SKM-1 (cell line): Measurements from ENCODE around the gene ARRDC2.

Experiments
- DNase-seq: peaks from one replicate; lab custom pipeline; 2025; ENCODE audit not compliant: unreplicated experiment; lab: John Stamatoyannopoulos, UW

ARRDC2 gene

DNA sequence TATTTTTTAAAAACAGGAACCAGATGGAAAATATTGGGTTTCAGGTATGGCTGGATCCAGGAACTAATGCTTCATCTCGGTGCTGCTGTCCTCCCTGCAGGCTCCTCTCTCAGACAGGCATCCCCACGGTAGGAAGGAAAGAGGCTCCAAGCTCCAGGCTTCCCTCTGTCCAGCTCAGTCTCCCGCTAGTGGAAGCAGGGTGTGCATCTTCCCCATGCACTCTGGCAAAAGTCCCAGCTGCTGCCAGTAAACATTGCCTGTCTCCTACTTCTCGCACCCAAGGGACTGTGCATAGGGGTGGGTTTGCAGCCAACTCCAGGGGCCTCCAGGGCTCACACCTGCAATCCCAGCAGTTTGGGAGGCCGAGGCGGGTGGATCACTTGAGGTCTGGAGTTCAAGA lies 49.6 kb downstream of the ARRDC2 start:
- DNase-seq: no peak

DNA sequence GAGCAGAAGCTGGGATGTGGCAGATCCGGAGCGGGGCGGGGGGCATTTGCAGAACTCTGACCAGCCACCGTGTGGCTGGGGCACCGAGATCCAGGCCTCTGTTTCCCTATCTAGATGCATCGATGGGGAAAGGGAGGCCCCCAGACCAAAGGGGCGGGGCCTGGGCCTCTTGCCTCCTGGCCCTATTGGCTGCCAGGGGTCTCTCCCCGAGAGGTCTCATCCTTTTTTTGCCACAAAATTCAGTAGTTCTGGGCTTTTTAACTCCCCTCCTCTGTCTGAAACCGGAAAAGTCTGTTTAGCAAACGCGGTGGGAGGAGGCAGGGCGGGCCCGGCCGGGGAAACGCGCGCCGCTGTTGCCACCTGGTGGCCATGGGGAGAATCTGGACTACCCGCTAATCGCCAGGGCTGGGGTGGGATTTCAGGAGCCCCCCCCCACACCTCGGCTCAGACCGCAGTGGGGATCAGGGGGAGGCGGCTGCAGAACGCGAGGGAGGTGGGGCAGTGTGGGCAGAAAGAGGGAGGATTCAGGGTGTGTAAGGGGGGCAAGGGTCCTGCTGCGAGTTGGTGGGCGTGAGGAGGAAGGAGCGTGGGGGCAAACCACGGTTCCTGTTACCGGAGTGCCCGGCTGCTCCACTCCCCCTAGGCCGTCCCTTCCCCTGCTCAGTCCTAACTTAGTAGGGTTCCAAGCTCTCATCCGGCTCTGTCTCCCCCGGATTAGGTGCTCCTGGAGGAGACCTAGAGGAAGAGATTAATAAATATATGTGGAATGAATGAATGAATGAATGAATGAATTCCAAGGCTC lies 50.4 kb downstream of the ARRDC2 start:
- peak; percentile 41 for DNase-seq

DNA sequence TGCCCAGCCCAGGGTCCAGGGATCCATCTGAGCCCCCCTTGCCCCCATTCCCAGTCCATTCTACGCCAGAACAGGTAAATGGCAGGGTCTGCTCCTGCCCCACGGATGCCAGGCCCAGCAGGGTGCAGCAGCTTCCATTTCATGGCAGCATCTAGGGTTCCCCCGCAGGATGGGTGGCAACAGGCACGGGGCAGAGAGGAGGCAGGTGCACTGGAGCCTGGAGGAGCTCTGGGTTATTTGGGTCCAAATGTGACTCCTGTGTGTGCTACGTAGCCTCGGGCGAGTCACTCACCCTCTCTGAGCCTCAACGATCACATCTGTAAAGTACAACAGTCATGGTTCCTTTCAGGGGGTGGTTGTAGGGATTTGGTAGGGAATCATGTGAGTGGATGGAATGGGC lies 51.3 kb downstream of the ARRDC2 start:
- DNase-seq: no peak

DNA sequence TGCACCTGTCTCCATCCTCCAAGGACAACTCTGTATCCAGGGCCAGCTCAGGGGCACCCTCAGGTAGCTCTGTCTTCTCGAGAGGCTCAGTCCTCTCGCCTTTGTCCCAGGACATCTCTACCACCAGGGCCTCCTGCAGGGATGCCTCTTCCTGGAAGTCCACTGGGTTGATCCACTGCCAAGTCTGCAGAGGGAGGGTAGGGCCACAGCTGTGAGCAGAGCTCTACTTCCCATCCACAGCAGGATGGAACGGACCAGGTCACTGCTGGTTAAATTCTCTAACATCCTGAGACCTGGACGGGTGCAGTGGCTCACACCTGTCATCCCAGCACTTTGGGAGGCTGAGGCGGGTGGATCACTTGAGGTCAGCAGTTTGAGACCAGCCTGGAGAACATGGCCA lies 51.9 kb downstream of the ARRDC2 start:
- no peak for DNase-seq

DNA sequence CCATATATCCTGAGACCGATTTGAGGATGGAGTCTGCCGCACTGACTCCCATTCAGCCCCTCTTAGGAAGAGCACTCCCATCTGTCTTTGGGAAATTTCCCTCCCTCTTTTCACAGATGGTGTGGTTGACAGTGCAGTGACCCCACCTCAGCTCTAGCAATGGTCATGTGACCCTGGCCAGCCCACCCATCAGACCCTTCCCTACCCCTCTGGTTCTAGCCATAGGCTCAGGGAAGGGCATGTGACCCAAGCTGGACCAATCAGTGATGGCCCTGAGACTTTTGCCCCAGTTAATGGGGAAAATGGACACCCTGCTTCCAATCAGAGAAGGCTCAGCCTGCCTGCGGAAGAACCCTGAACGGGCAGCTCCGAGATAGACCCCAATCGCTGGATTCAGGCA lies 52.5 kb downstream of the ARRDC2 start:
- DNase-seq: no peak

DNA sequence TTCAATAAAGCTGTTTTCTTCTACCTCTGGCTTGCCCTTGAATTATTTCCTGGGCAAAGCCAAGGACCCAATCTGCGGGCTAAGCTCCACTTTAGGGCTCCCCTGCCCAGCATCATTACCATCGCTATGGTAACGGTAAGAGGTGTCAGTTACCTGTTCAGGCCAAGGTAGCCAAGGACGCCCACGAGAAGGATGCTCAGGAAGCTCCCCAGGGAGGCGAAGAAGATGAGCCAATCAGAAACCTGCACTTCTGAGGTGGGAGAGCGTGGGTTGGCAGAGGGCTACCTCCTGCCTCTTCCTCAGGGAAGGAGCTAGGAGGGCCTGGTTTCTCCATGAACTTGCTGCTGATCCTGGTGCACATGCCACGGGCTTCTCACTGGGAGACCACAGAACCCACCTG lies 54.1 kb downstream of the ARRDC2 start:
- DNase-seq: no peak

DNA sequence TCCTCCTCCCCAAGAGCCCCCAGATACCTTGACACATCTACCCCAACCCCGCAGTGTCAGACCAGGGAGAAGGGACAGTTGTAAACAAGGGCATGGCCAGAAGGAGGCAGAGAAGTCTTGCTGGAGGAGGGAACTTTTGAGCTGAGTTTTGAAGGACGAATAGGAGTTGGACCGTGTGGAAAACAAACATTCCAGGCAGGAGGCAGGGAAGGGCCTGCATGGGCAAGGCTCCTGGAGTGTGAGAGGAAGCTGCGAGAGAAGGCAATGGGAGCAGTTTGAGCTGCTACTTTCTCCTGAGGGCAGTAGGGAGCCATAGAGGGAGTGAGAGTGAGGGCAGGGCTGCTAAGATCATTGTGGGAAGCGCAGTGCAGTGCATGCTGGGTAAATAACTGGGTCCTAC lies 55.5 kb downstream of the ARRDC2 start:
- DNase-seq: no peak
